HEK293 (cell line): ENCODE data around the gene CENPO.

Source experiments
- GFI1B ChIP-seq: fragments of 450-650 bp; formaldehyde crosslinking; IDR thresholded peaks from 2 replicates; pipeline ENCODE4 v1.5.1; 2016; ENCODE audit warnings: missing biosample characterization, missing genetic modification characterization
- HOXD13 ChIP-seq: sonication (generic); formaldehyde crosslinking; IDR thresholded peaks from 2 replicates; pipeline ENCODE4 v1.8.0; 2022; ENCODE audit warnings: missing genetic modification reagents, borderline replicate concordance
- INSM2 ChIP-seq: fragments of 450-650 bp; formaldehyde crosslinking; IDR thresholded peaks from 2 replicates; pipeline ENCODE4 v1.5.1; 2016; ENCODE audit warnings: missing biosample characterization, missing genetic modification characterization
- REPIN1 ChIP-seq: fragments of 450-650 bp; formaldehyde crosslinking; IDR thresholded peaks from 2 replicates; pipeline ENCODE4 v1.5.1; 2017; ENCODE audit warnings: missing biosample characterization, missing genetic modification characterization, low read depth
- YY1 ChIP-seq: fragments of 450-650 bp; formaldehyde crosslinking; IDR thresholded peaks from 2 replicates; pipeline ENCODE4 v1.5.1; 2018; ENCODE audit warnings: missing biosample characterization, missing genetic modification characterization
- ZNF10 ChIP-seq: fragments of 450-650 bp; formaldehyde crosslinking; IDR thresholded peaks from 2 replicates; pipeline ENCODE4 v1.5.1; 2017; ENCODE audit warnings: missing biosample characterization, missing genetic modification characterization
- ZNF146 ChIP-seq: fragments of 450-650 bp; formaldehyde crosslinking; IDR thresholded peaks from 2 replicates; pipeline ENCODE4 v1.5.1; 2016; ENCODE audit warnings: missing biosample characterization, missing genetic modification characterization
- ZNF157 ChIP-seq: fragments of 450-650 bp; formaldehyde crosslinking; IDR thresholded peaks from 2 replicates; pipeline ENCODE4 v1.5.1; 2016; ENCODE audit warnings: missing biosample characterization, missing genetic modification characterization
- ZNF221 ChIP-seq: fragments of 450-650 bp; formaldehyde crosslinking; IDR thresholded peaks from 2 replicates; pipeline ENCODE4 v1.5.1; 2017; ENCODE audit warnings: missing biosample characterization, missing genetic modification characterization, borderline replicate concordance
- ZNF302 ChIP-seq: fragments of 450-650 bp; formaldehyde crosslinking; IDR thresholded peaks from 2 replicates; pipeline ENCODE4 v1.5.1; 2016; ENCODE audit warnings: missing biosample characterization, missing genetic modification characterization, low read depth
- ZNF362 ChIP-seq: fragments of 450-650 bp; formaldehyde crosslinking; IDR thresholded peaks from 2 replicates; pipeline ENCODE4 v1.5.1; 2016; ENCODE audit warnings: missing biosample characterization, missing genetic modification characterization
- ZNF48 ChIP-seq: fragments of 450-650 bp; formaldehyde crosslinking; IDR thresholded peaks from 2 replicates; pipeline ENCODE4 v1.5.1; 2016; ENCODE audit warnings: missing biosample characterization, missing genetic modification characterization
- ZNF510 ChIP-seq: fragments of 450-650 bp; formaldehyde crosslinking; IDR thresholded peaks from 2 replicates; pipeline ENCODE4 v1.5.1; 2018; ENCODE audit warnings: mild to moderate bottlenecking, missing genetic modification characterization, missing biosample characterization; ENCODE audit not compliant: insufficient replicate concordance
- ZNF548 ChIP-seq: fragments of 450-650 bp; formaldehyde crosslinking; IDR thresholded peaks from 2 replicates; pipeline ENCODE4 v1.5.1; 2016; ENCODE audit warnings: missing biosample characterization, missing genetic modification characterization
- ZNF639 ChIP-seq: fragments of 450-650 bp; formaldehyde crosslinking; IDR thresholded peaks from 2 replicates; pipeline ENCODE4 v1.5.1; 2016; ENCODE audit warnings: missing biosample characterization, missing genetic modification characterization
- ZNF645 ChIP-seq: fragments of 450-650 bp; formaldehyde crosslinking; IDR thresholded peaks from 2 replicates; pipeline ENCODE4; 2016; ENCODE audit warnings: missing biosample characterization, missing genetic modification characterization
- ZNF747 ChIP-seq: fragments of 450-650 bp; formaldehyde crosslinking; IDR thresholded peaks from 2 replicates; pipeline ENCODE4 v1.5.1; 2016; ENCODE audit warnings: missing biosample characterization, missing genetic modification characterization
- ZNF776 ChIP-seq: fragments of 450-650 bp; formaldehyde crosslinking; IDR thresholded peaks from 2 replicates; pipeline ENCODE4 v1.5.0; 2017; ENCODE audit warnings: missing biosample characterization, missing genetic modification characterization, borderline replicate concordance
- ZNF837 ChIP-seq: fragments of 450-650 bp; formaldehyde crosslinking; IDR thresholded peaks from 2 replicates; pipeline ENCODE4 v1.5.1; 2016; ENCODE audit warnings: missing biosample characterization, missing genetic modification characterization
- TF ChIP-seq, protein P1 (sequence below): fragments of 450-650 bp; formaldehyde crosslinking; IDR thresholded peaks from 2 replicates; pipeline ENCODE4 v1.5.1; 2016; ENCODE audit warnings: missing biosample characterization, missing genetic modification characterization, borderline replicate concordance
- TF ChIP-seq, protein P2 (sequence below): fragments of 450-650 bp; formaldehyde crosslinking; conservative IDR thresholded peaks from 2 replicates; pipeline ENCODE4 v1.5.1; 2016; ENCODE audit warnings: low read depth, missing biosample characterization, missing genetic modification characterization
- TF ChIP-seq, protein P3 (sequence below): fragments of 450-650 bp; formaldehyde crosslinking; IDR thresholded peaks from 2 replicates; pipeline ENCODE4 v1.5.1; 2016; ENCODE audit warnings: missing biosample characterization, missing genetic modification characterization, borderline replicate concordance

CENPO gene

GRCh38 chr2:24792874-24793760 lies at the start of gene CENPO, which contains the start of gene PTRHD1 (continued):
- TF ChIP-seq, protein P1, sequence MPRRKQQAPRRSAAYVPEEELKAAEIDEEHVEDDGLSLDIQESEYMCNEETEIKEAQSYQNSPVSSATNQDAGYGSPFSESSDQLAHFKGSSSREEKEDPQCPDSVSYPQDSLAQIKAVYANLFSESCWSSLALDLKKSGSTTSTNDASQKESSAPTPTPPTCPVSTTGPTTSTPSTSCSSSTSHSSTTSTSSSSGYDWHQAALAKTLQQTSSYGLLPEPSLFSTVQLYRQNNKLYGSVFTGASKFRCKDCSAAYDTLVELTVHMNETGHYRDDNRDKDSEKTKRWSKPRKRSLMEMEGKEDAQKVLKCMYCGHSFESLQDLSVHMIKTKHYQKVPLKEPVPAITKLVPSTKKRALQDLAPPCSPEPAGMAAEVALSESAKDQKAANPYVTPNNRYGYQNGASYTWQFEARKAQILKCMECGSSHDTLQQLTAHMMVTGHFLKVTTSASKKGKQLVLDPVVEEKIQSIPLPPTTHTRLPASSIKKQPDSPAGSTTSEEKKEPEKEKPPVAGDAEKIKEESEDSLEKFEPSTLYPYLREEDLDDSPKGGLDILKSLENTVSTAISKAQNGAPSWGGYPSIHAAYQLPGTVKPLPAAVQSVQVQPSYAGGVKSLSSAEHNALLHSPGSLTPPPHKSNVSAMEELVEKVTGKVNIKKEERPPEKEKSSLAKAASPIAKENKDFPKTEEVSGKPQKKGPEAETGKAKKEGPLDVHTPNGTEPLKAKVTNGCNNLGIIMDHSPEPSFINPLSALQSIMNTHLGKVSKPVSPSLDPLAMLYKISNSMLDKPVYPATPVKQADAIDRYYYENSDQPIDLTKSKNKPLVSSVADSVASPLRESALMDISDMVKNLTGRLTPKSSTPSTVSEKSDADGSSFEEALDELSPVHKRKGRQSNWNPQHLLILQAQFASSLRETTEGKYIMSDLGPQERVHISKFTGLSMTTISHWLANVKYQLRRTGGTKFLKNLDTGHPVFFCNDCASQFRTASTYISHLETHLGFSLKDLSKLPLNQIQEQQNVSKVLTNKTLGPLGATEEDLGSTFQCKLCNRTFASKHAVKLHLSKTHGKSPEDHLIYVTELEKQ (tag by site-specific recombination): no peak
- TF ChIP-seq HOXD13 (CRISPR knock-in tag) (no peak), ZNF157 (tag by site-specific recombination) (no peak), ZNF48 (no peak), ZNF776 (tag by site-specific recombination) (no peak), ZNF645 (tag by site-specific recombination) (no peak), ZNF548 (tag by site-specific recombination) (no peak), INSM2 (tag by site-specific recombination) (no peak), ZNF10 (no peak), ZNF510 (tag by site-specific recombination) (no peak), ZNF747 (tag by site-specific recombination) (no peak), ZNF302 (tag by site-specific recombination) (no peak), REPIN1 (tag by site-specific recombination) (no peak), ZNF837 (tag by site-specific recombination) (no peak), YY1 (tag by site-specific recombination) (peak; percentile 94), ZNF362 (tag by site-specific recombination) (no peak), GFI1B (no peak), ZNF639 (0 out of 2 replicates have a peak, but pooled peaks have one; percentile 44), ZNF221 (tag by site-specific recombination) (no peak), ZNF146 (tag by site-specific recombination) (no peak)
- TF ChIP-seq, protein P2, sequence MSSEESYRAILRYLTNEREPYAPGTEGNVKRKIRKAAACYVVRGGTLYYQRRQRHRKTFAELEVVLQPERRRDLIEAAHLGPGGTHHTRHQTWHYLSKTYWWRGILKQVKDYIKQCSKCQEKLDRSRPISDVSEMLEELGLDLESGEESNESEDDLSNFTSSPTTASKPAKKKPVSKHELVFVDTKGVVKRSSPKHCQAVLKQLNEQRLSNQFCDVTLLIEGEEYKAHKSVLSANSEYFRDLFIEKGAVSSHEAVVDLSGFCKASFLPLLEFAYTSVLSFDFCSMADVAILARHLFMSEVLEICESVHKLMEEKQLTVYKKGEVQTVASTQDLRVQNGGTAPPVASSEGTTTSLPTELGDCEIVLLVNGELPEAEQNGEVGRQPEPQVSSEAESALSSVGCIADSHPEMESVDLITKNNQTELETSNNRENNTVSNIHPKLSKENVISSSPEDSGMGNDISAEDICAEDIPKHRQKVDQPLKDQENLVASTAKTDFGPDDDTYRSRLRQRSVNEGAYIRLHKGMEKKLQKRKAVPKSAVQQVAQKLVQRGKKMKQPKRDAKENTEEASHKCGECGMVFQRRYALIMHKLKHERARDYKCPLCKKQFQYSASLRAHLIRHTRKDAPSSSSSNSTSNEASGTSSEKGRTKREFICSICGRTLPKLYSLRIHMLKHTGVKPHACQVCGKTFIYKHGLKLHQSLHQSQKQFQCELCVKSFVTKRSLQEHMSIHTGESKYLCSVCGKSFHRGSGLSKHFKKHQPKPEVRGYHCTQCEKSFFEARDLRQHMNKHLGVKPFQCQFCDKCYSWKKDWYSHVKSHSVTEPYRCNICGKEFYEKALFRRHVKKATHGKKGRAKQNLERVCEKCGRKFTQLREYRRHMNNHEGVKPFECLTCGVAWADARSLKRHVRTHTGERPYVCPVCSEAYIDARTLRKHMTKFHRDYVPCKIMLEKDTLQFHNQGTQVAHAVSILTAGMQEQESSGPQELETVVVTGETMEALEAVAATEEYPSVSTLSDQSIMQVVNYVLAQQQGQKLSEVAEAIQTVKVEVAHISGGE (tag by site-specific recombination): peak; percentile 35
- TF ChIP-seq, protein P3, sequence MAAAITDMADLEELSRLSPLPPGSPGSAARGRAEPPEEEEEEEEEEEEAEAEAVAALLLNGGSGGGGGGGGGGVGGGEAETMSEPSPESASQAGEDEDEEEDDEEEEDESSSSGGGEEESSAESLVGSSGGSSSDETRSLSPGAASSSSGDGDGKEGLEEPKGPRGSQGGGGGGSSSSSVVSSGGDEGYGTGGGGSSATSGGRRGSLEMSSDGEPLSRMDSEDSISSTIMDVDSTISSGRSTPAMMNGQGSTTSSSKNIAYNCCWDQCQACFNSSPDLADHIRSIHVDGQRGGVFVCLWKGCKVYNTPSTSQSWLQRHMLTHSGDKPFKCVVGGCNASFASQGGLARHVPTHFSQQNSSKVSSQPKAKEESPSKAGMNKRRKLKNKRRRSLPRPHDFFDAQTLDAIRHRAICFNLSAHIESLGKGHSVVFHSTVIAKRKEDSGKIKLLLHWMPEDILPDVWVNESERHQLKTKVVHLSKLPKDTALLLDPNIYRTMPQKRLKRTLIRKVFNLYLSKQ (tag by site-specific recombination): no peak
